Measurements from ENCODE around the gene ZNF543.
"Not testable (repeated sequence)": the region's sequence is repeated elsewhere in the genome, so short reads cannot be mapped to it uniquely, and the experiment has no call there.

The ZNF543 gene

DNA sequence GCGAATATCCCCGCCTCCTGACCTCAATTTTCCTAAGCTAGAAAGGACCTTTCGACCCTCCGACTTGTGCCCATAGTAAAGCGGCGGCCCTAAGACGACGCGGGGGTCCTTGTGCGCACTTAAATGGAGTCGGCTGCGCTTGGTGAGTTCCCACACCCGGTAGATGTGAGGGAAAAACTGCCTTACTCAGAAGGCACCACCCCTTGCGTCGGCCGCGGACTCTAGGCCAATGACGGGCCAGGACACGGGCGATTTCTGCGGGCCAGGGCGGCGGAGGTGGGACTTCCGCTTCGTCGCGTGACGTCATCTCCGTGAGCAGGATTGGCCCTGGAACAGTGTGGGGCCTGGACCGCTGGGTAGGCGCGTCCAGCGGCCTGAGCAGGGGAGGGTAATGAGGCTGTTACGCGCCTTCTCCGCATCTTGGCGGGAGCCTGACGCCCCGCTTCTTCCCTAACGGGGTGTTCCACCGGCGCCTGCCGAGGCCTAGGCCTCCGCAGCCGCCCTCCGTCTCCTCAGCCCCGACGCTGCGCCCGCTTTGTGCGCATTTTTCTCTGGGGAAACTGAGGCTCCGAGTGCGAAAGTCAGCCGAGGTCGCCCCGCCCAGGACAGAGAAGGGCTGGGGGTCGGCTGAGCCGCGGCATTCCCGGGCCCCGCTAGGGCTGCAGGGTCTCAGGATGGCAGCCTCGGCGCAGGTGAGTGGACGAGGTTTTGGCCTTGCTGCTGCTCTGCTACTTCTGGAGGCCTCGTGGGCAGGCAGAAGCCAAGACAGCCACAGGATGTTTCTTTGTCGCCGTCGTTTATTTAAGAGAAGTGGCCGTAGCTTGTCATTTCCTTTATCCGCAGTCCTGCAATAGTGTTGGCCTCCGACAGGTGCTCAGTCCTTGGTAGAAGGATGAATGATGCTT, at the start of gene ZNF543:
Gene ZNF543, plus strand, starts transcription at position 293 of the 905 bp plus-strand sequence. Its CDS starts 382 bp downstream, at position 675.
- DNase-seq, result peak; percentile 96 to 98

- DNase-seq, result no peak
Measured at GRCh38 chr19:57271280-57271679, 49.0 kb upstream of the ZNF543 start.

DNA sequence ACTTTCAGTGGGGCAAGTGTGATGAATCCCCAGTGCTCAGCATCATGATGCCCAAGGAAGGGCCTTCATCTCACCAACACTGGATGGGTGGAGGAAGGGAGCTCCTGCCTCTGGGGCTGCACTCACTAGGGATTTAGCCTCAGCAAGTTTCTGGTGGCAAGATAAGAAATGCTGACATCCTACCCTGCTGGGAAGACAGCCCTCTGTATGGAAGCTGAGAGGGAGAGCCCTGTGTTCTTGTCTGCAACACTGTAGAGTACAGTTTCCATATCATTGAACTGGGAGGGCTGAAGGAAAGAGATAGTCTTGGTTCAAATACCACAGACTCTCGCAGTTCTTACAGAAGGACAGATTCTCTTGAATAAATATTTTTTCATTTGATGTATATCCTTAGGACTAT, 47.3 kb upstream of the ZNF543 start:
- DNase-seq, result no peak

GRCh38 chr19:57276430-57276829, 43.8 kb upstream of the ZNF543 start:
- DNase-seq, result no peak

GRCh38 chr19:57278481-57278880, 41.8 kb upstream of the ZNF543 start:
- DNase-seq, result not testable (repeated sequence)

DNA sequence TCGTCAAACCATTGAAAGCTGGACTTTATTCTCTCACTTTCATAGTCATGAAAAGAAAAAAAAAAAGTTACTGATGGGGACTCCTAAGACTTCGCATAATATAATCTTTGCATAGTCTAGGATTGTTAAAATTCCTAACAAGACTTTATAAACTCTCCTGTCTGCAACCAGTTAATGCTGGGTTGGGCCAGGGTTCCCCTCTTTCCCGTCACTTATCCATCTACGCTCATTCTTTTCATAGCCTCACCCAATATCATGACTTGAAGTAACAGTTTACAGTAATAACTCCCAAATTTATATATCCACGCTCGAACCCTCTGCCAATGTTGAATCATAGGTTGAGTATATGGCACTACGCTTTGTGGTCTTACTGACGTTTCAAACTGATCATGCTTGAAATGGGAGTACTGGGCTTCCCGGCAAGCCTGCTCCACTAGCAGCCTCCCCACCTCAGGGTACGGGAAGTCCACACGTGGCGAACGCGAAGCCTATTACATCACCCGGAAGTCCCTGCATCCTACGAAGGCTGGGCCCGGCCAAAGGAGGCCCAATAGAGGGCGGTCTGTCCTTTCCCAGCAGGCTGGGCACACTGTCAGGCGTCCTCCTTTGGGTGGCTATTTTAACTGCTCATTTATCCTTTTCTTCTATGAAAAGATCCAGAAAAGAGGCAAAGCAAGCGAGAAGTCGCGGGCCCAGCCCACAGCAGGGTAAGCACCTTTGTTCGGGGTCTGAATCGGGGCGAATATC, 40.7 kb upstream of the ZNF543 start:
- DNase-seq, result peak; percentile 96 to 97

DNA sequence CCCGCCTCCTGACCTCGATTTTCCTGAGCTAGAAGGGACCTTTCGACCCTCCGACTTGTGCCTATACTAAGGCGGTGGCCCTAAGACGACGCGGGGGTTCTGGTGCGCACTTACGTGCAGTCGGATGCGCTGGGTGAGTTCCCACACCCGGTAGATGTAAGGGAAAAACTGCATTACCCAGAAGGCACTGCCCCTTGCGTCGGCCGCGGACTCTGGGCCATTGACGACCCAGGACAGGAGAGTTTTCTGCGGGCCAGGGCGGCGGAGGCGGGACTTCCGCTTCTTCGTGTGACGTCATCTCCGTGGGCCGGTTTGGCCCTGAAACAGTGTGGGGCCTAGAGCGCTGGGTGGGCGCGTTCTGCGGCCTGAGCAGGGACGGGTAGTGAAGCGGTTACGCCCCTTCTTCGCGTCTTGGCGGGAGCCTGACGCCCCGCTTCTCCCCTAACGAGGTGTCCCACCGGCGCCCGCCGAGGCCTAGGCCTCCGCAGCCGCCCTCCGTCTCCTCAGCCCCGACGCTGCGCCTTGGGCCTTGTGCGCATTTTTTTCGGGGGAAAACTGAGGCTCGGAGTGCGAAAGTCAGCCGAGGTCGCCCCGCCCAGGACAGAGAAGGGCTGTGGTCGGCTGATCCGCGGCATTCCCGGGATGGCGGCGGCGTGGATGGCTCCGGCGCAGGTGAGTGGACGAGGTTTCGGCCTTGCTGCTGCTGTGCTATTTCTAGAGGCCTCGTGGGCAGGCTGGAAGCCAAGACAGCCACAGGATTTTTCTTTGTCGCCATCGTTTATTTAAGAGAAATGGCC, 39.9 kb upstream of the ZNF543 start, which contains the start of gene ZNF460:
Gene ZNF460, plus strand, starts transcription at position 321 of the 797 bp plus-strand sequence. Its CDS starts 322 bp downstream, at position 643.
- DNase-seq, result peak; percentile 97 to 98

DNA sequence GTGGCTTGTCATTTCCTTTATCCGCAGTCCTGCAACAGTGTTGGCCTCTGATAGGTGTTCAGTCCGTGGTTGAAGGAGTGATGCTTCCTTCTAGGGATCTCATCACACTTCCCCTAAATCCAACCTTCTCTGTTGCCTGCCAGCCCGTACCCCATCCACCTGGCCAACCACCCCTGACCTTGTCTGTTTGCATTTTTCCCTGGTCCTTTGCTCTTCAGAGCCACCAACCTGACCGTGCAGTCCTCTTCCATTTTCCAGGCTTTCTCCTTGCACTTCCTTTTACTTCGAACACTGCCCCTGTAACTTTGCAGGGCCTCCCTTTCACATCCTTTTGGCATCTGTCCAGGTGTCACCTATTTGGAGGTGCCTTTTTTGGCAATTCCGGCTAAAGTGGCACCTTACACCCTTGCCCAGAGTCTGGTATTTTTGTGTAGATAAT, 39.3 kb upstream of the ZNF543 start:
- DNase-seq, result no peak

- no peak for DNase-seq
Measured at GRCh38 chr19:57282011-57282643, 38.1 kb upstream of the ZNF543 start.

GRCh38 chr19:57288373-57288772, 31.9 kb upstream of the ZNF543 start:
- no peak for DNase-seq

DNA sequence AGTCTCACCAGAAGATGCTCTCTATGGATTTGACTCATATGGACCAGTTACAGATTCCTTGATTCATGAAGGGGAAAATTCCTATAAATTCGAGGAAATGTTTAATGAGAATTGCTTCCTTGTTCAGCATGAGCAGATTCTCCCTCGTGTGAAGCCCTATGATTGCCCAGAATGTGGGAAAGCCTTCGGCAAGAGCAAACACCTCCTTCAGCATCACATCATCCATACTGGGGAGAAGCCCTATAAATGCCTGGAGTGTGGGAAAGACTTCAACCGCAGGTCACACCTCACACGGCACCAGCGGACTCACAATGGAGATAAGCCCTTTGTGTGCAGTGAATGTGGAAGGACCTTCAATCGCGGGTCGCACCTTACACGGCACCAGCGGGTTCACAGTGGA, 29.3 kb upstream of the ZNF543 start:
- DNase-seq, result no peak

- no peak for DNase-seq
Measured at GRCh38 chr19:57292547-57292946, 27.7 kb upstream of the ZNF543 start.

GRCh38 chr19:57293719-57294118, 26.6 kb upstream of the ZNF543 start:
- DNase-seq, result no peak

DNA sequence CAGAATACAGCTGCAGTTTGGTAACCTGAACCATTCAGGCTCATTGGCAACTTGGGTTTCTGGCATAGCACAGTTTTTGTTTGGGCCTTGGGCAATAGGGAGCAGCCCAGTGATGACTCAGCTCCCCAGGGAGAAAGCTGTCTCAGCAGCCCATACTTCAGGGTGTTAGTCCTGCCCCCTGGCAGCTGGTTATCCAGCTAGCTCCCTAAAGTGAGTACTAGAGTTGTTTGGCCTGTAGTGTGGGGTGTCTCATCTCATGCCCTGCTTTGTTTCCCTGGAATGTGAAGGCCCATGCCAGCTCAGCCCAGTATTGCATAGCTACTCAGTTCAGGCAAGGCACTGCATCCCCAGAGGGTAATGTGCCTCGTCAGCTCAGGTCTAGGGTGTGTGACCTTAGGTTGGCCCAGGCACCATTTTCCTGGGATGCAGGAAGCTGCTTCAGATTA, 18.2 kb upstream of the ZNF543 start:
- DNase-seq, result no peak

- DNase-seq, result no peak
Measured at GRCh38 chr19:57302727-57303401, 17.4 kb upstream of the ZNF543 start.

- no peak for DNase-seq
Measured at GRCh38 chr19:57305056-57305455, 15.2 kb upstream of the ZNF543 start.

DNA sequence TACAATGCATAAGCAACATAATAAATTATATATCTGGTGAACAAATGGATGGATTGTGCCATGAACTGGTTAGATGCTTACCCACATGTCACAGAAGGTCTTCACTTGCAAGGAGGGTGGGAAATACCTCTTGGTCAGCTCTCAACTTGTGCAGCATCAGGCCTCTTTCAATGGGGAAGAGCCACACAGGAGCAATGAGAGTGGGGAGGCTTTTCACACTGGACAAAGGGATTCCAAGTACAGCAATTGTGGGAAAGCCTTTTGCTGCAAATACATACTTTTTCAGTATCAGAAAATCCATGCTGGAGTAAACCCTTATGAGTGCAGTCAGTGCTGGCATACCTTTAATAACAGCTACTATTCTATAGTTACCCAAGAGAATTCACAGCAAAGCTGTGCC, 11.8 kb upstream of the ZNF543 start:
- DNase-seq, result no peak

- no peak for DNase-seq
Measured at GRCh38 chr19:57310792-57311191, 9.5 kb upstream of the ZNF543 start.

GRCh38 chr19:57314146-57314545, 6.1 kb upstream of the ZNF543 start:
- DNase-seq, result peak; percentile 30 to 52

- DNase-seq, result no peak
Measured at GRCh38 chr19:57317503-57317902, 2.8 kb upstream of the ZNF543 start.

GRCh38 chr19:57319869-57320179, 448 bp upstream of the ZNF543 start:
- no peak for DNase-seq

DNA sequence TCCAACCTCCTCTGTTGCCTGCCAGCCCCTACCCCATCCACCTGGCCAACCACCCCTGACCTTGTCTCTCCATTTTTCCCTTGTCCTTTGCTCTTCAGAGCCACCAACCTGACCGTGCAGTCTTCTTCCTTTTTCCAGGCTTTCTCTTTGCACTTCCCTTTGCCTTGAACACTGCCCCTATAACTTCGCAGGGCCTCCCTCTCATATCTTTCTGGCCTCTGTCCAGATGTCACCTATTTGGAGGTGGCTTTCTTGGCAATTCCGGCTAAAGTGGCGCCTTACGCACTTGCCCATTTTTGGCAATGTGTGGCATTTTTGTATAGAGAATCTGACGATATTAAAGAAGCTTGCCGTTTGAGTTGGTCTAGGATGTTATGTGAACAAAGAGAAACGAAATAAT, 844 bp downstream of the ZNF543 start:
- DNase-seq, result no peak
